ENCODE data around the gene PDCL3.

Gene PDCL3

GRCh38 chr2:100599566-100599965 lies 36.8 kb downstream of the PDCL3 start:
- FAIRE-seq: no peak
- no peak for DNase-seq (ENCODE audit: insufficient read length)
- TF ChIP-seq TAF1 (IDR thresholded peaks at IDR 0.05; ENCODE audit: borderline replicate concordance, low read depth, low read length): no peak
- TF ChIP-seq POLR2A (IDR thresholded peaks at IDR 0.05; ENCODE audit: low read depth, low read length): no peak

DNA sequence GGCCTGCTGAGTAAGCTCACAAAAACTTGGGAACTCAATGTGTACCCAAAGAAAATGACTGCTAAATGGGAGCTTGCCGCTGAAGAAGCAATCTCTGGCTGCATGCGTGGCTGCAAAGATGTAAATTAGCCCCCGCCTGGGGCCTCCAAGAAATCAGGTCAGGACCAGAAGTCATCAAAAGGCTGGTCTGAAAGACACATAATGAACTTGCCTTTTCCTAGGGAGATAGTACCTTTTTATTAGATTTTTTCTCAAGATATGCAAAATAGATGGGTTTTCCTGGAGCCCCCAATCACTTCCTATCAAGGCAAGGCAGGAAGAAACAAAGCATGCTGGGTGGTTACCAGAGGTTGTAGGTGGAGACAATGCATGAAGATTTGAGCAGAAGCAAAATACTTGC lies 38.9 kb downstream of the PDCL3 start:
- no peak for TF ChIP-seq TAF1 (IDR thresholded peaks at IDR 0.05; ENCODE audit: borderline replicate concordance, low read depth, low read length)
- TF ChIP-seq POLR2A (IDR thresholded peaks at IDR 0.05; ENCODE audit: low read depth, low read length): no peak
- no peak for TF ChIP-seq POLR2AphosphoS5 (IDR thresholded peaks at IDR 0.05; ENCODE audit: low read depth, low read length)
- DNase-seq (ENCODE audit: insufficient read length) (no peak), FAIRE-seq (no peak)

DNA sequence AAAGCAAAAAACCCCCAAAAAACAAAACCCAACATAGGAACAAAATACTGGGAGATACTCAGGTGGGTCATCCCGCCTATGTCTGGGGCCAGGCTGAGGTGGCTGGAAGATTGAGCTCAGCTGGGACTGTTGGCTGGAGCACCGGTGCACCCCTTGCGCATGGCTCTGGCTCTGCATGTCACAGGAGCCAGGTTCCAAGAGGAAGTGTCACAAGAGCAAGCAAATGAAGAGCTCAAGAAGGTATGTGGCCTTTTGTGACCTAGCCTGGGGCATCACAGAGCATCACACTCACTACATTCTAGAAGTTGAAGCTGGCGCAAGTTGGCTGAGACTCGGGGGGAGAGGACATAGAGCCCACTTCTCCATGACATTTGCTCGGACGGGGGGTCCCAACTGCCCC lies 40.6 kb downstream of the PDCL3 start:
- no peak for FAIRE-seq
- TF ChIP-seq POLR2A (IDR thresholded peaks at IDR 0.05; ENCODE audit: low read depth, low read length) (no peak), POLR2AphosphoS5 (IDR thresholded peaks at IDR 0.05; ENCODE audit: low read depth, low read length) (no peak), TAF1 (IDR thresholded peaks at IDR 0.05; ENCODE audit: borderline replicate concordance, low read depth, low read length) (no peak)
- DNase-seq (ENCODE audit: insufficient read length): no peak

DNA sequence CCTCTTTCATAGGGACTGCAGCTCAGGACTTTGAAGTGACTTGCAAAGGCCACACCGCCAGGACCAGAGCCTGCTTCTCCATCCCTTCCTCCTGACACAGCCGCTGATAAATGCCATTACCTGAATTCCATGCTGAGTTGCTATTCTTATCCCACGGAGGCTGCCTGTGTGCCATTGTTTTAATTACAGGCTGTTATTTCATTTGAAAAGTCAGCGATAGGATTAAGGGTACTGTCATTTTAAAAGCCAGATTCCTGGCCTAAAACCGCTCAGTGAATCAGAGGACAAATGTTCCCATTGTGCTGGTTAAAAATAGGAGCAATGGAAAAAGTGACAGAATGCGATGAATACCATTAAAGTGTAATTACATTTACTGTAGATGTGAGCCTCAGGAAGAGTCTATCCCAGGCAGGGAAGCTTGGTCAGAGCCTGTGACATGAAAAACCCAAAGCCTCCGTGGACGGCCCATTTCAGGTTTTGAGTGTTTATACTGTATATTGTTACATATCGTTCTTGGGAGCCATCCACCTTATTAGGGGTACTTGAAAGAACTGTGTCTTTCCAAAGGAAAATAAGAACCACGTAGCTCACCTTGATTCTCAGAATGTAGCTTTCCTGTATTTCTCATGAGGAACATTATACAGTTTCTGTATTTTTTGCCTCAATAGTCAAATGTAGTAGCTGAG lies 41.3 kb downstream of the PDCL3 start:
- no peak for FAIRE-seq
- no peak for DNase-seq (ENCODE audit: insufficient read length)
- TF ChIP-seq POLR2A (IDR thresholded peaks at IDR 0.05; ENCODE audit: low read depth, low read length): no peak
- TF ChIP-seq TAF1 (IDR thresholded peaks at IDR 0.05; ENCODE audit: borderline replicate concordance, low read depth, low read length): no peak
- TF ChIP-seq POLR2AphosphoS5 (IDR thresholded peaks at IDR 0.05; ENCODE audit: low read depth, low read length): no peak

DNA sequence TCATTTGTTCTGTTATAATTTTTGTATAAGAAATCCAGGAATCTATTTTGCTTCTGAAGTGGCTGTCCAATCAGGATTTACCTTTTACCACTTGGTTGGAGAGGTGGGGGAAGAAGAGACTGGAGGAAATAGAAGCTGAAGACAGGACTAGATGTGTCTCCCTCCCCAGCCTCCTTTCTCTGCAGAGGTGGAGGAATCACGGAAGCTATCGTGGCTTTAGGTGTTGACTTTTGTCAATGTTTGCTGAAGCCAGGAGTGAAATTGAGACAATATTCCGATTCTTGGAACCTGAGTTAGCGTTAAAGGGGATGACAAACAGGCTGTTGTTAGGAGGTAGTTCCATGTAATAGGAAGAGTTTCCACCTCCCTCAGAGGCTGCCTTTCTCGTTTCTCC lies 43.5 kb downstream of the PDCL3 start:
- FAIRE-seq (no peak), DNase-seq (ENCODE audit: insufficient read length) (no peak)
- TF ChIP-seq POLR2AphosphoS5 (IDR thresholded peaks at IDR 0.05; ENCODE audit: low read depth, low read length) (no peak), TAF1 (IDR thresholded peaks at IDR 0.05; ENCODE audit: borderline replicate concordance, low read depth, low read length) (no peak), POLR2A (IDR thresholded peaks at IDR 0.05; ENCODE audit: low read depth, low read length) (no peak)

DNA sequence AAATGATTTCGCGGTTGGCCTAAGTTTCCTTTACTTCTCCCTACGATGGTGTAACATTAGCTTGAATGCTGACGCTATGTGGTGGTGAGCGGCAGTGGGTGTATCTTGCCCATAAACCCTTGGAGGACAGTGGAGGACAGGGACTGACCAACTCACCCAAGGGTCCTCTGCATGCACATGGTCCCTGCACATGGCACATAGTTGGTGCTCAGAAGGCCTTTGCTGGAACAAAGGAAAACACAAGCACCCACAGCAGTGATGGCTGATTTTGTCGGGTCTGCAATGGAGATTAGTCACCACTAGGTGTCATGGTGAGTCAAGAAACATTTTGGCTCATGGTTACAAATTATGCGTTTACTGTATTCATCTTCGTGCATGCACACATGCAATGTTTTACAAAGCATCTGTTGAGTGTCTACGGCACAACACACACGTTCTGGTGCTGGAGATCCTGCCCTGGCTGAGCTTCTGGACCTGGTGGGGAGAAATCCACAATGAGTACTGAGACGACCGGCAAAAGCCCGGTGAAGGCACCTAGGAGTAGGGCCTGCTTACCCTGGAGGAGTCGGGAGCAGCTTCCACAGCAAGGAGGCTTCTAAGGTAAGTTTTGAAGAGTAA lies 44.0 kb downstream of the PDCL3 start:
- TF ChIP-seq POLR2AphosphoS5 (IDR thresholded peaks at IDR 0.05; ENCODE audit: low read depth, low read length): no peak
- no peak for TF ChIP-seq TAF1 (IDR thresholded peaks at IDR 0.05; ENCODE audit: borderline replicate concordance, low read depth, low read length)
- no peak for TF ChIP-seq POLR2A (IDR thresholded peaks at IDR 0.05; ENCODE audit: low read depth, low read length)
- FAIRE-seq (peak; percentile 44), DNase-seq (ENCODE audit: insufficient read length) (no peak)

DNA sequence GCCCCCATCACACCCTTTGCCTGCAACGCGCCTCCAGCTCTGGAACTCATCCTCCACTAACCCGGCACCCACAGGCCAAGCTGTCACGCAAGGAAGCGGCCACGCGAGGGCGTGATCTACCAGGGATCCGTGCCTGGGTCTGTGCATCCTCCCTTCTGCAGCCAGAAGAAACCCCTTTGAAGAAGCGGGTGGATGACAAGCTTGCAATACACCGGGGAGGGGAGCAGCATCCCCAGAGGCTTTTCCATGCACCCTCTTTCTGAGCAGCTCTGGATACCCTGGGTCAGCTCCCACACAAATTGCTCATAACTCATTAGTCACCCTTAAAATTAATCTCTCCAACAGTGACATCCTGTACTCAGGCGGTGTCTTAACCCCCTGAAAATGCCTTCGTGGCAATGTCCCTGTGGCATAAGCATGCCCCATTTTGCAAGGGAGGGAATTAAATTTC lies 47.6 kb downstream of the PDCL3 start:
- TF ChIP-seq POLR2AphosphoS5 (IDR thresholded peaks at IDR 0.05; ENCODE audit: low read depth, low read length) (no peak), TAF1 (IDR thresholded peaks at IDR 0.05; ENCODE audit: borderline replicate concordance, low read depth, low read length) (no peak), POLR2A (IDR thresholded peaks at IDR 0.05; ENCODE audit: low read depth, low read length) (no peak)
- peak; percentile 50 for FAIRE-seq
- peak; percentile 52 for DNase-seq (ENCODE audit: insufficient read length)

DNA sequence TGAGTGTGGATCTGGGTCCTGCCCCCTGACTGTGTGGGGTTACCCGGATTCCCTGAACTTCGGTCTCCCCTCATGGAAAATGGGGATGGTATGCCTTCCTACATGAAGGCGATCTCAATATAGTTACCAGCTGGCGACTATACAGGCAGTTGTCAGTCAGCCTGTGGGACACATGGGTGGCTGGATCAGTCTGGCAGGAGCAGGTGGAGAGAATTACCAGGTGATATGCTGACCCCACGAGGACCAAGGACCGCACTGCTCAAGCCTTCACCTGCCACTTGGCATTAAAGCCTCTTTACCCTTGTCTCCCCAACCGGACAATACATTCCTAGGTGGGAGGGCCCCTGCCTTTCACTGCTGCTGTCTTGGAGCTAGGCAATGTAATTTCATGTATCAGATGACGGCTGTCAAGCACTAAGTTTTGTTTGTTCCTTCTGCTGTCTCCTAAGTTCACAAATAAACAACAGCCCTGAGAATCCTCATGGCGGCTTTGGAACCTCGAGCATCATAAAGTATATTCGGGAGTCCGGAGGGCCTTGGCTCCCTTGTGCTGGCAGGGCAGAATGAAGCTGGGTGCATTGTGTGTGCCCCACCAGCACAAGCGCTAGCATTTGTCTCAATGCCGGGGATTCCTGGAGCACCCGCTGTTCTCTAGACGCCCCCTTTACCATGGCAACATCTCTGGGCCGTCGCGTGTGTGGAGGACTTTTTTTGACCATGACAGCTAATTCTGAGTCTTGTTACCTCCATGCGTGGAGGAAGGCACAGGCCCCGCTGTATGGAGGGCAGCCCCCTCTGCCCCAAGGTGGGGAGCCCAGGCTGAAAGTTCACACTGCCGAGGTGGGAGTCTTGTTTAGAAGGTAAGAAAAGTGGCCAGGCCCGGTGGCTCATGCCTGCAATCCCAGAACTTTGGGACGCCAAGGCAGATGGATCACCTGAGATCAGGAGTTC lies 48.6 kb downstream of the PDCL3 start:
- no peak for DNase-seq (ENCODE audit: insufficient read length)
- TF ChIP-seq POLR2AphosphoS5 (IDR thresholded peaks at IDR 0.05; ENCODE audit: low read depth, low read length) (no peak), POLR2A (IDR thresholded peaks at IDR 0.05; ENCODE audit: low read depth, low read length) (no peak), TAF1 (IDR thresholded peaks at IDR 0.05; ENCODE audit: borderline replicate concordance, low read depth, low read length) (no peak)
- no peak for FAIRE-seq

DNA sequence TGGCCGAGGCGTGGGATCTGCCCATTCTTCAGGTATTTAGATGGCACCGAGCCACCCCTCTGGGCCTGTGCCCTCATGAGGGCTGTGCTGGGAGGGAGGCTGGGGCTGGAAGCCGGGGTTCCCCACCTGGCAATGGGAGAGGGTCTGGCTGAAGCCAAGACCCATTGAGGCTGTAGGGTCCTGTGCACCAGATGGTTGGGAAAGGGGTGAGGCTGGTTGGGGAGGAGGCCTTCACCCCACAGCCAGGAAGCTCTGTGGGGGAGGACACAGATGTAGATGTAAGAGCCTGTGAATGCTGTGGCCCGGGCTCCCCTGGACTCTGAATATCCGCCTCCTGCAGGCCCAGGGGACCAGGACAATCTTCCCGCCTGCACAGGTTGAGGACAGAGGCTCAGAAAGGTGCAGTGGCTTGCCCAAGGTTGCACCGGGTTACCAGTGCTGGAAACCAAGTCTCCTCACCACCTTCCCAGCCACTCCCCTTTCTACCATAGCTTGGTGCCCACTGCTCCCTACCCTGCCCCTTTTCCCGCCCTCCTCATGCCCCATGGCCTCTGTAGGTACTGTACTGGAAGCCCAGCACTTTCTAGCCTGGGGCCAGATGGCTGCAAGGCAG lies 49.7 kb downstream of the PDCL3 start:
- TF ChIP-seq POLR2AphosphoS5 (IDR thresholded peaks at IDR 0.05; ENCODE audit: low read depth, low read length) (no peak), TAF1 (IDR thresholded peaks at IDR 0.05; ENCODE audit: borderline replicate concordance, low read depth, low read length) (no peak), POLR2A (IDR thresholded peaks at IDR 0.05; ENCODE audit: low read depth, low read length) (no peak)
- DNase-seq (ENCODE audit: insufficient read length) (no peak), FAIRE-seq (no peak)

DNA sequence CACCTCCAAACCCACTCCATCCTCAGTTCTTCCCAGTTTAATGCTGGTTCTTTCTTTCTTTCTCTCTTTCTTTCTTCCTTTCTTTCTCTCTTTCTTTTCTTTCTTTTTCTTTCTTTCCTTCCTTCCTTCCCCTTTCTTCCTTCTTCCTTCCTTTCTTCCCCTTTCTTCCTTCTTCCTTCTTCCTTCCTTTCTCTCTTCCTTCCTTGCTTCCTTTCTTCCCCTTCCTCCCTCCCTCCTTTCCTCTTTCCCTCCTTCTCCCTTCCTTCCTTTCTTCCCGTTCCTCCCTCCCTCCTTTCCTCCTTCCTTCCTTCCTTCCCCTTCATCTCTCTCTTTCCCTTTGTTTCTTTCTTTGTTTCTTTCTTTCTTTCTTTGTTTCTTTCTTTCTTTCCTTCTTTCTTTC lies 50.9 kb downstream of the PDCL3 start:
- TF ChIP-seq POLR2A (IDR thresholded peaks at IDR 0.05; ENCODE audit: low read depth, low read length) (no peak), POLR2AphosphoS5 (IDR thresholded peaks at IDR 0.05; ENCODE audit: low read depth, low read length) (no peak), TAF1 (IDR thresholded peaks at IDR 0.05; ENCODE audit: borderline replicate concordance, low read depth, low read length) (no peak)
- DNase-seq (ENCODE audit: insufficient read length): no peak
- FAIRE-seq: no peak

DNA sequence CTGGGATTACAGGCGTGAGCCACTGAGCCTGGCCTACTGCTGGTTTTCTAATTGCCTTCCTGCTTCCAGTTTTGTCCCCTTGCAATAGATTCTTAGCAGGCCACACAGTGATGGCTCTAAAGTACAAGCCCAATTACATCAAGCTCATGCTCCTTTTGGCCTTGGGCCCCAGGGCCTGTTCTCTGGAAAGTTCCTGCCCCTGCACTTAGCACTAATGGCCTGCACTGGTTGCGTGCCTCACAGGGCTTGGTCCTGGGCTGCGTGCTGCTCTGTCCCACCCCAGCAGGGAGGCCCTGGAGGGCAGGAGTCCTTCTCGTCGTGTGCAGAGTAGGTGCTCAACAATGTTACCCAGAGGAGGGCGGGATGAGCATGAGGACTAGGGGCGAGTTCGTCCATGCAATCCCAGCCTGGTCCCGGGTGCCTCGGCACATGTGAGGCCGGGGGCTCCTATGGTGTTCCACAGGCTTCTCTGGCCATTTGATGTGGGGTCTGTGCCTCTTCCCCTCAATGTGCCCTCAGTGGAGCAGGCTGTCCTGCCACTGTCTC lies 51.7 kb downstream of the PDCL3 start:
- DNase-seq (ENCODE audit: insufficient read length) (no peak), FAIRE-seq (no peak)
- TF ChIP-seq POLR2AphosphoS5 (IDR thresholded peaks at IDR 0.05; ENCODE audit: low read depth, low read length) (no peak), POLR2A (IDR thresholded peaks at IDR 0.05; ENCODE audit: low read depth, low read length) (no peak), TAF1 (IDR thresholded peaks at IDR 0.05; ENCODE audit: borderline replicate concordance, low read depth, low read length) (no peak)
